Measurements from ENCODE around the gene EFEMP2. TPM values are rescaled to one million over a fixed set of nuclear protein-coding genes. Genes with fewer than 3 reads are reported as not detected.

EFEMP2 gene
- total RNA-seq, 2 donors from 2014 or later, result 22.4 to 26.0 TPM

DNA sequence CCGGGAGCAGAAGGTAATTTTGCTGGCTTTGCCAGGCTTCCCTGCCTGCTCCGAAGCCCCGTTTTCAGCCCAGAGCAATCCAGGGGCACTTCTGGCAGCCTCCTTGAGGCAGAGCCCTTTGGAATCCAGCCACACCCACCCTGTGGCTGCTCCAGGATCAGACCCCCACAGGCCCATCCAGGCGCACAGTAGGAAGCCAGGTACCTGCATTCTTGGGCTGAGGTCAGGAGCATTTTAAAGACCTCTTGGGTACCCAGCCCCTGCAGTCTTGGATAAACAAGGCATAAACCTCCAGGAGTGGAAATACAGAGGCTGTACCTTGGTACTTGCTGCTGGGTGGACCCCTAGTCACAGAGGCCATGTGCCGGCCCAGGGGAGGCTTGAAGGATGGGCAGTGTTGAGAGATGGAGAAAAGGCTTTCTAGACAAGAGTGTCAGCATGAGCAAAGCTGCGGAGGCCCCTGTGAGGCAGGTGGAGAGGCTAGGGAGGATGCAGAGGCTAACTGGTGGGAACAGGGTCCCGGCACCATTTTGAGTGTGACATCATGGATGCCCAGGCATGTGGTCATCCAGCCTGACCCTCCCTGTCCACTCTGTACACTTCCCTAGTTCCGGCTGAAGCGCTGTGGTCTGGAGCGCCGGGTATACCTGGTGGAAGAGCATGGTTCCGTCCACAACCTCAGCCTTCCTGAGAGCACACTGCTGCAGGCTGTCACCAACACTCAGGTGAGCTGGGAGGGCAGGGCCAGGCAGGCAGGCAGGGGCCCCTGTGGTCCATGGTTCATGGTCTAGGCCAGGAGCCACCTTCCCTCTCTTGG is 8.5 kb downstream of the EFEMP2 start:
- no peak for DNase-seq
- Mint-ChIP-seq H3K27ac (no peak overlapping the region), H3K36me3 (ENCODE audit: insufficient read depth in 2 of 2) (peaks cover 3 to 15% of the 10 kb centered on the region in 2 donors)

GRCh38 chr11:65862941-65863888 is 9.4 kb downstream of the EFEMP2 start:
- ATAC-seq (replicated peaks in 1 of 2) (no peak), DNase-seq (no peak)
- Mint-ChIP-seq H3K27ac (no peak overlapping the region), H3K9me3 (no peaks in the 10 kb centered on the region), H3K4me3 (peak overlapping the region in 1 of 2 donors; percentile 96), H3K36me3 (ENCODE audit: insufficient read depth in 2 of 2) (peaks cover 3 to 15% of the 10 kb centered on the region in 2 donors), H3K27me3 (ENCODE audit: low read depth) (no peaks in the 10 kb centered on the region), H3K4me1 (ENCODE audit: low read depth) (peaks cover 40% of the 10 kb centered on the region)

More for the DNA sequence above, 8.5 kb downstream of the EFEMP2 start:
- Mint-ChIP-seq H3K4me3 (no peak overlapping the region), H3K9me3 (no peaks in the 10 kb centered on the region), H3K27me3 (ENCODE audit: low read depth) (no peaks in the 10 kb centered on the region), H3K4me1 (ENCODE audit: low read depth) (peaks cover 40% of the 10 kb centered on the region)
- no peak for ATAC-seq (replicated peaks in 1 of 2)

DNA sequence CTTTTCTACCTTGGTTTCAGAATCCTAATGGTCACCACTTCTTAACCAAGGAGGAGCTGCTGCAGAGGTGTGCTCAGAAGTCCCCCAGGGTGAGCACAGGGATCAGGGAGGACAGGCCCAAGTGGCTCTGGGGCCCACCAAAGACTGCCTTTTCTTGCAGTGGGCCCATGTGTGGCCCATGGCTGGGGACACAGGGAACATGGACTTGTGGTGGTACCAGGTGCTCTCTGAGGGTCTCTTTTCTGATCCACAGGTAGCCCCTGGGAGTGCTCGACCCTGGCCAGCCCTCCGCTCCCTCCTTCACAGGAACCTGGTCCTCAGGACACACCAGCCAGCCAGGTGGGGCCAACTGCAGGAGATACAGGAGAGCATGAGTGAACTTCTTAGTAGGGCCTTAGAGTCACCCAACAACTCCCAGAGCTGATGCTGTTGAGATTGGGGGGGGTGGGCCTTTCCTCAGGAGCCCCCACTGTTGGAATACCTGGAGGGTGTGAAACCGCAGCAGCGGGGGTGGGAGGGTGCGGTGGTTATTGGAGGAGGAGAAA is 10.3 kb downstream of the EFEMP2 start:
- DNase-seq (no peak), ATAC-seq (replicated peaks in 1 of 2) (no peak)
- Mint-ChIP-seq H3K9me3 (no peaks in the 10 kb centered on the region), H3K4me1 (ENCODE audit: low read depth) (peaks cover 39% of the 10 kb centered on the region), H3K27ac (no peak overlapping the region), H3K4me3 (peak overlapping the region; percentile 96 to 97), H3K36me3 (ENCODE audit: insufficient read depth in 2 of 2) (peaks cover 3 to 14% of the 10 kb centered on the region in 2 donors), H3K27me3 (ENCODE audit: low read depth) (no peaks in the 10 kb centered on the region)

DNA sequence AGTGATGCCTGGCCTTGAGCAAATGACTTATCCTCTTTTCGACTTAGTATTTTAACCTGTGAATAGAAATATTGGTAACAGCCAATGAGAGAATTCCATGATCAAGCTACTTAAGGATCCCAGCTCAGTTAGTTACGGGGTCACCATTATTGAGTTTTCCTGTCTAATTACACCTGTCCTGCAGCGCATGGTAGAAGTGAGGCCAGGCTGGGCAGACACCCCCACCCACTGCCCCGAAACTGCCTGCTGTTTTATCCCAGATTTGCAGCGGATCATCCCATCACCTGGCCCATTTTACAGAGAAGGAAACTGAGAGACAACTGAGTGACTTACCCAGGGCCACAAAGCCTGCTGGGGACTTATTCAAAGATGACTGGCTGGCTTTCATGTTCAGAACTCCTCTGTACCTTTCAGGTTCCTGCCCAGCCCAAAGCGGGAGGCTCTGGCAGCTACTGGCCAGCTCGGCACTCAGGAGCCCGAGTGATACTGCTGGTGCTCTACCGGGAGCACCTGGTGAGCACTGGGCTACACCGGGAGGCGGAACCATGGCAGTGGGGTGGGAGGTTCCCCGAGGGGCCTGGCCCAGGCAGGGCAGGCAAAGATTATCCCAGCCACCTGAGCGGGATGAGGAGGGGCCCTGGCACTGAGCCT is 10.9 kb downstream of the EFEMP2 start:
- no peaks in the 10 kb centered on the region for H3K27me3 Mint-ChIP-seq (ENCODE audit: low read depth)

GRCh38 chr11:65861165-65861505 is 11.5 kb downstream of the EFEMP2 start:
- peaks cover 39% of the 10 kb centered on the region for H3K4me1 Mint-ChIP-seq (ENCODE audit: low read depth)
- H3K4me3 Mint-ChIP-seq, result peak overlapping the region; percentile 96 to 97
- H3K9me3 Mint-ChIP-seq, result no peaks in the 10 kb centered on the region
- DNase-seq, result no peak
- H3K27me3 Mint-ChIP-seq (ENCODE audit: low read depth), result no peaks in the 10 kb centered on the region
- peaks cover 10 to 19% of the 10 kb centered on the region in 2 donors for H3K36me3 Mint-ChIP-seq (ENCODE audit: insufficient read depth in 2 of 2)
- ATAC-seq (replicated peaks in 1 of 2), result no peak
- H3K27ac Mint-ChIP-seq, result peak overlapping the region; percentile 87

More for the DNA sequence above, 10.9 kb downstream of the EFEMP2 start:
- H3K27ac Mint-ChIP-seq, result no peak overlapping the region
- peaks cover 36% of the 10 kb centered on the region for H3K4me1 Mint-ChIP-seq (ENCODE audit: low read depth)
- ATAC-seq (replicated peaks in 1 of 2) (no peak), DNase-seq (peak in 1 of 2 donors; percentile 1)
- peak overlapping the region; percentile 96 to 97 for H3K4me3 Mint-ChIP-seq
- H3K9me3 Mint-ChIP-seq, result no peaks in the 10 kb centered on the region
- peaks cover 5 to 14% of the 10 kb centered on the region in 2 donors for H3K36me3 Mint-ChIP-seq (ENCODE audit: insufficient read depth in 2 of 2)

DNA sequence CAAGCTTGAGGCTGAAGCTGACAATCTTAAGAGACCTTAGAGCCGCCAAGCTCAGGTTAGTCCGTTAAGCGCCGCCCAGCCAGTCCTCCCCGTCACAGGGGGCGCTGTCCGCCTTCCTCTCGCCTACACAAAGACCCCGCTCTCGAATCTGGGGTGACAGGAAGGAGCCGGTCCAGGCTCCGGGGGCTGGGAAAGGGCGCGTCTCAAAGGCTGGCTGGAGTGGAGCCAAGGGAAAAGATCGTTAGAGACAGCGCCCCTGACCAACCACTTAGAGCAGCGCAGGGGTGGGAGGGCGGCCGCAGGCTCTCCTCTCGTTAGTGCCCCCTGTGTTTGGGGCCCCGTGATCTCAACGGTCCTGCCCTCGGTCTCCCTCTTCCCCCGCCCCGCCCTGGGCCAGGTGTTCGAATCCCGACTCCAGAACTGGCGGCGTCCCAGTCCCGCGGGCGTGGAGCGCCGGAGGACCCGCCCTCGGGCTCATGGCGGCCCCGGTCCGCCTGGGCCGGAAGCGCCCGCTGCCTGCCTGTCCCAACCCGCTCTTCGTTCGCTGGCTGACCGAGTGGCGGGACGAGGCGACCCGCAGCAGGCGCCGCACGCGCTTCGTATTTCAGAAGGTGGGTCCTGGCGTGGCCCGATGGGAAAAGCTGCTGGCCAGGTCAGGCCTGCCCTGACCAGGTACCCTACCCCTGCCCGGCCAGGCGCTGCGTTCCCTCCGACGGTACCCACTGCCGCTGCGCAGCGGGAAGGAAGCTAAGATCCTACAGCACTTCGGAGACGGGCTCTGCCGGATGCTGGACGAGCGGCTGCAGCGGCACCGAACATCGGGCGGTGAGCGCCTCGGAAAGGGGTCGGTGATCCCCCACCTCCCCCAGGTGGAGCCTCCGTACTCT is 12.1 kb downstream of the EFEMP2 start, which contains the start of gene MUS81:
MUS81 (plus strand) TSS at position 156 of the 887 bp plus-strand sequence; CDS start at position 477, 321 bp downstream.
- Mint-ChIP-seq H3K4me3 (peak within 1 kb of the TSS; percentile 96 to 97), H3K4me1 (ENCODE audit: low read depth) (peaks cover 46% of the 10 kb centered on the region), H3K36me3 (ENCODE audit: insufficient read depth in 2 of 2) (peaks cover 12 to 23% of the 10 kb centered on the region in 2 donors), H3K27ac (peak within 1 kb of the TSS; percentile 95), H3K9me3 (no peaks in the 10 kb centered on the region), H3K27me3 (ENCODE audit: low read depth) (no peaks in the 10 kb centered on the region)
- peak; percentile 97 for DNase-seq
- ATAC-seq (replicated peaks in 1 of 2), result peak; percentile 43 to 47

DNA sequence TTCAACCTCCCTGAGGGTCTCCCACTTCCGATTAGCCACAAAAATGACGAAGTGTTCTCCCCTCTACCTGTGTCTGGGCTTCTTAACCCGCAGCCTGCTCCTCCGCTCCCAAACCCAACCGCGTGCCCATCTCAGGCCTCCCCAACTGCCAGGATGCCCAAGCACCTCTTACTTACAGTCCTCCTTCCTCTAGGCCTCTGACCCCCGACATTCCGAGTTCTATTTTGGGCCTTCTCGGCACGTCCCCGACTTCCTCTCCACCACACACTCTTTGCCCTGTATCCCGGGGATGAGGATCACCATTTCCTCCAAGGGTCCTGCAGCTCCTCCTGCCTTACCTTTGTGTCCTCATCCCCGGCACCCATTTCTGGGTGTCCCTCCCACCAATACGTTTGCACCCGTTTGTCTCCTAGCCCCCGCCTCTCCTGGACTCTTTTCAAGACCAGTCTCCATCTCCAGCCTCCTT is 12.8 kb downstream of the EFEMP2 start:
- H3K4me1 Mint-ChIP-seq (ENCODE audit: low read depth), result peaks cover 52% of the 10 kb centered on the region

DNA sequence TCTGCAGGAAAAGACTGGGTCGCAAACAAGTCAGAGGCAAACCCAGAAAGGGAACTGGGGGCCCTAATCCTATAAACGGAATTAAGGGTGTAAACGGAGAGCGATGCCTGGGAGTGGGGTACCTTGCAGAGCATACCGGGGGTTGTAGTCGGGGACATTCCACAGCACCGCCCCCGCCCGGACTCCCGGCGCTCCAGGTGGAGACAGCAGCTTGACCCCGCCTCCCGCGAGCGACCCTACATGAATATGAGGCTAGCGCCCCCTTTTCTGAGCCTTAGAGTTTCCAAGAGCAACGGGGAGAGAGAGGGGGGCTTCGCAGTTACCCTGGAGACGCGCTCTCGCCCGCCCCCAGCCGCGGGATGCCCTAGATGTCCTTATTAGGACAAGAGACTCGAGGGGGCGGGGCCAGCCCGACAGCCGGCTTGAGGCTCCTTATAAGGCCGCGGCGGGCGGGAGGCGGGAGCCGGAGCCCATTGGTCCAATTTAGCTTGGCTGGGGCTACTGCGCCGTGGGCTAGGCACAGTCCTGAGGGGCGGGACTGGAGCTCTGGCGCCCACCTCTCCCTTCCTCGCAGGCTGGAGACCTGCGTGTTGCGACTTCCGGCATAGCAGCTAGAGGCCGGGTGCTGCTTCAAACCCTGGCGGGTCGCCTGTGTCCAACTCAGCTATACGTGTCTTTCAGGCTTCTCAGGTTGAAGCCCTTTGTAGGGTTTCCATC is 13.3 kb downstream of the EFEMP2 start:
- Mint-ChIP-seq H3K36me3 (ENCODE audit: insufficient read depth in 2 of 2) (peaks cover 20 to 31% of the 10 kb centered on the region in 2 donors), H3K4me1 (ENCODE audit: low read depth) (peaks cover 58% of the 10 kb centered on the region), H3K27me3 (ENCODE audit: low read depth) (no peaks in the 10 kb centered on the region), H3K27ac (peak overlapping the region; percentile 95), H3K9me3 (no peaks in the 10 kb centered on the region), H3K4me3 (peak overlapping the region; percentile 96 to 97)
- DNase-seq (peak; percentile 99 to 100), ATAC-seq (replicated peaks in 1 of 2) (peak; percentile 69 to 71)

More for the DNA sequence above, 12.8 kb downstream of the EFEMP2 start:
- ATAC-seq (replicated peaks in 1 of 2) (peak; percentile 0 to 5), DNase-seq (no peak)
- Mint-ChIP-seq H3K36me3 (ENCODE audit: insufficient read depth in 2 of 2) (peaks cover 15 to 25% of the 10 kb centered on the region in 2 donors), H3K27me3 (ENCODE audit: low read depth) (no peaks in the 10 kb centered on the region), H3K27ac (peak overlapping the region; percentile 83), H3K4me3 (peak overlapping the region; percentile 96 to 97), H3K9me3 (no peaks in the 10 kb centered on the region)

GRCh38 chr11:65858681-65859087 is 13.9 kb downstream of the EFEMP2 start:
- Mint-ChIP-seq H3K9me3 (no peaks in the 10 kb centered on the region), H3K4me1 (ENCODE audit: low read depth) (peaks cover 64% of the 10 kb centered on the region), H3K4me3 (peak overlapping the region; percentile 96 to 97), H3K27ac (peak overlapping the region; percentile 95), H3K27me3 (ENCODE audit: low read depth) (no peaks in the 10 kb centered on the region), H3K36me3 (ENCODE audit: insufficient read depth in 2 of 2) (peaks cover 24 to 36% of the 10 kb centered on the region in 2 donors)
- DNase-seq, result no peak
- ATAC-seq (replicated peaks in 1 of 2), result no peak

DNA sequence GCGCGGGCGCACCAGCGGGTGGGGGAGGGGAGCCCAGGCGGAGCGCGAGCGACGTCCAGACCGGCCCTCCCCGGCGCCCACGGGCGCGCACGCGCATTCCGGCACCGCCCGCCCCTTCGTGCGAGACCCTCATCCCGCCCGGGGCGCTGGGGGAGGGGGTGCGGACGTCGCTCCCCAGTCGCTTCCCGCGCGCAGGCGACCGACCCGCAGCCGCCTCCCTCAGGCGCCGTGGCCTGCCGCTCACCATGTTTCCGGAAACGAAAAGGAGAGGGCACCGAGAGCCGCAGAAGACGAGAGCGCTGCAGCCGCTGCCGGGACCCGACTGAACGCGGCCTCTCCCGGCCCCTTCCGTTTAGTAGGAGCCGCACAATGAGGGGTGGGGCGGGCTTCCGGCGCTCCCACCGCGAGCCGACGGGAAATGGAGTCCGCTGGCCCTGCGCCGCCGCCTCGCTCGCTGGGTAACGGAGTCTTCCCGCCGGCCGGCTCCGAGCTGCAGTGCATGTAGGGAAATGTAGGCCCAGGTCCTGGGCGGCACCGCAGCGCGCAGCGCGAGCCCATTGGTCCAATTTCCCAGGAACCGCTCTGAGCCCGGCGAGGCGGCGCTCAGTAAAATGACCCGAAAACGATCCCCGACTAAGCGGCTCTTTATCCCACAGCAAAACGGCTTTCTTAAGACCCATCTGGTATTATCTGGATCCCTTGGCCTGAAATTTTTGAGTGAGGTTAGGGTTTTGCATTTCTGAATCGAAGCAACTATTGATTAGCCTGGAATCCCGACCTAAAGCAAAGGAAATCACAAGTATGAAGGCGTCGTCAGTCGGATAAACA is 14.5 kb downstream of the EFEMP2 start, which contains the start of gene CFL1:
CFL1 (minus strand) TSS at position 328 of the 828 bp plus-strand sequence; CDS start at position 247, 81 bp downstream.
- H3K36me3 Mint-ChIP-seq (ENCODE audit: insufficient read depth in 2 of 2), result peaks cover 26 to 38% of the 10 kb centered on the region in 2 donors
- H3K27me3 Mint-ChIP-seq (ENCODE audit: low read depth), result no peaks in the 10 kb centered on the region
- peak within 1 kb of the TSS; percentile 97 for H3K4me3 Mint-ChIP-seq
- peak; percentile 98 for DNase-seq
- H3K4me1 Mint-ChIP-seq (ENCODE audit: low read depth), result peaks cover 65% of the 10 kb centered on the region
- H3K27ac Mint-ChIP-seq, result peak within 1 kb of the TSS; percentile 95
- ATAC-seq (replicated peaks in 1 of 2), result peak; percentile 66
- H3K9me3 Mint-ChIP-seq, result no peaks in the 10 kb centered on the region
